Measurements from ENCODE around the gene RRP12.

The RRP12 gene

GRCh38 chr10:97388152-97388551 lies 13.0 kb downstream of the RRP12 start:
- H3K9me3 ChIP-seq: no peaks in the 10 kb centered on the region
- peaks cover 33% of the 10 kb centered on the region for H3K36me3 ChIP-seq
- TF ChIP-seq CTCF (IDR thresholded peaks at IDR 0.05; ENCODE audit: low read depth, low read length): no peak
- no peaks in the 10 kb centered on the region for H3K4me1 ChIP-seq
- H3K4me3 ChIP-seq (ENCODE audit: low read depth, low read length): no peak overlapping the region
- no peak for DNase-seq
- H3K27me3 ChIP-seq: no peaks in the 10 kb centered on the region

- H3K9me3 ChIP-seq: no peaks in the 10 kb centered on the region
- H3K4me1 ChIP-seq: no peaks in the 10 kb centered on the region
- no peak for DNase-seq
- H3K27me3 ChIP-seq: no peaks in the 10 kb centered on the region
- no peak for TF ChIP-seq CTCF (IDR thresholded peaks at IDR 0.05; ENCODE audit: low read depth, low read length)
- peaks cover 37% of the 10 kb centered on the region for H3K36me3 ChIP-seq
- no peak overlapping the region for H3K4me3 ChIP-seq (ENCODE audit: low read depth, low read length)
Measured at GRCh38 chr10:97385565-97385964, 15.6 kb downstream of the RRP12 start.

- no peak for DNase-seq
- H3K27me3 ChIP-seq: no peaks in the 10 kb centered on the region
- H3K4me1 ChIP-seq: no peaks in the 10 kb centered on the region
- no peak for TF ChIP-seq CTCF (IDR thresholded peaks at IDR 0.05; ENCODE audit: low read depth, low read length)
- H3K4me3 ChIP-seq (ENCODE audit: low read depth, low read length): no peak overlapping the region
- no peaks in the 10 kb centered on the region for H3K9me3 ChIP-seq
- peaks cover 37% of the 10 kb centered on the region for H3K36me3 ChIP-seq
Measured at GRCh38 chr10:97384641-97385040, 16.5 kb downstream of the RRP12 start.

GRCh38 chr10:97384156-97384555 lies 17.0 kb downstream of the RRP12 start:
- H3K36me3 ChIP-seq: peaks cover 37% of the 10 kb centered on the region
- H3K9me3 ChIP-seq: no peaks in the 10 kb centered on the region
- TF ChIP-seq CTCF (IDR thresholded peaks at IDR 0.05; ENCODE audit: low read depth, low read length): no peak
- H3K27me3 ChIP-seq: no peaks in the 10 kb centered on the region
- no peak for DNase-seq
- no peak overlapping the region for H3K4me3 ChIP-seq (ENCODE audit: low read depth, low read length)
- no peaks in the 10 kb centered on the region for H3K4me1 ChIP-seq

GRCh38 chr10:97383159-97383558 lies 18.0 kb downstream of the RRP12 start:
- Histone ChIP-seq H3K4me1 (no peaks in the 10 kb centered on the region), H3K36me3 (peaks cover 39% of the 10 kb centered on the region), H3K27me3 (no peaks in the 10 kb centered on the region), H3K4me3 (ENCODE audit: low read depth, low read length) (no peak overlapping the region), H3K9me3 (no peaks in the 10 kb centered on the region)
- DNase-seq: no peak
- TF ChIP-seq CTCF (IDR thresholded peaks at IDR 0.05; ENCODE audit: low read depth, low read length): no peak

GRCh38 chr10:97381626-97382025 lies 19.5 kb downstream of the RRP12 start:
- DNase-seq: no peak
- TF ChIP-seq CTCF (IDR thresholded peaks at IDR 0.05; ENCODE audit: low read depth, low read length): no peak
- Histone ChIP-seq H3K4me3 (ENCODE audit: low read depth, low read length) (no peak overlapping the region), H3K9me3 (no peaks in the 10 kb centered on the region), H3K4me1 (no peaks in the 10 kb centered on the region), H3K36me3 (peaks cover 42% of the 10 kb centered on the region), H3K27me3 (no peaks in the 10 kb centered on the region)
